ENCODE measurements around the gene SLC8A1.

The SLC8A1 gene

DNA sequence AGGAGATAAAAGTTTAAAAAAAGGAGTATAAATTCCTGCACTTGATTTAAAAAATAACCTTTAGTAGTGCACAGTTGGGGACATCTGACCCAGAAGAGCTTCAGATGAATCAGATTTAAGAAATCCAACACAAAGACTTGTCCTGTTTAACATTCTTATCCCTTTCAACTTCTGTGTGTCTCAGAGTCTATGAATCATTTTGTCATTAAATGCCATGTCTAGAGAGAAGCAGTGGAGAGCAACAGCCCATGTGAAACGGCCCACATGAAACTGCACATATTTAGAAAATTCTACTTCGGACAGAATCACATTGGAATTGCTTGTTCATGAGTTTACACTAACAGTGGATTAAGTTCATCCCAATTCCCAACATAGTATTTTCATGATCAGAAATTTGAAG is 278.6 kb downstream of the SLC8A1 start:
- in situ Hi-C loops (cut with HindIII; ENCODE audit: low sequenced_read_pairs): no loop called here
- TF ChIP-seq, protein P1, sequence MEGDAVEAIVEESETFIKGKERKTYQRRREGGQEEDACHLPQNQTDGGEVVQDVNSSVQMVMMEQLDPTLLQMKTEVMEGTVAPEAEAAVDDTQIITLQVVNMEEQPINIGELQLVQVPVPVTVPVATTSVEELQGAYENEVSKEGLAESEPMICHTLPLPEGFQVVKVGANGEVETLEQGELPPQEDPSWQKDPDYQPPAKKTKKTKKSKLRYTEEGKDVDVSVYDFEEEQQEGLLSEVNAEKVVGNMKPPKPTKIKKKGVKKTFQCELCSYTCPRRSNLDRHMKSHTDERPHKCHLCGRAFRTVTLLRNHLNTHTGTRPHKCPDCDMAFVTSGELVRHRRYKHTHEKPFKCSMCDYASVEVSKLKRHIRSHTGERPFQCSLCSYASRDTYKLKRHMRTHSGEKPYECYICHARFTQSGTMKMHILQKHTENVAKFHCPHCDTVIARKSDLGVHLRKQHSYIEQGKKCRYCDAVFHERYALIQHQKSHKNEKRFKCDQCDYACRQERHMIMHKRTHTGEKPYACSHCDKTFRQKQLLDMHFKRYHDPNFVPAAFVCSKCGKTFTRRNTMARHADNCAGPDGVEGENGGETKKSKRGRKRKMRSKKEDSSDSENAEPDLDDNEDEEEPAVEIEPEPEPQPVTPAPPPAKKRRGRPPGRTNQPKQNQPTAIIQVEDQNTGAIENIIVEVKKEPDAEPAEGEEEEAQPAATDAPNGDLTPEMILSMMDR (IDR thresholded peaks at IDR 0.05; ENCODE audit: low read depth, low read length, missing control alignments): no peak
- H3K4me3 ChIP-seq (ENCODE audit: low read depth, low read length): no peak overlapping the region
- DNase-seq (ENCODE audit: low read depth): no peak

GRCh38 chr2:40169856-40170255 is 282.0 kb downstream of the SLC8A1 start:
- H3K4me3 ChIP-seq (ENCODE audit: low read depth, low read length): no peak overlapping the region
- no peak for DNase-seq (ENCODE audit: low read depth)
- TF ChIP-seq, protein P1 (IDR thresholded peaks at IDR 0.05; ENCODE audit: low read depth, low read length, missing control alignments): no peak
- in situ Hi-C loops (cut with HindIII; ENCODE audit: low sequenced_read_pairs): no loop called here

DNA sequence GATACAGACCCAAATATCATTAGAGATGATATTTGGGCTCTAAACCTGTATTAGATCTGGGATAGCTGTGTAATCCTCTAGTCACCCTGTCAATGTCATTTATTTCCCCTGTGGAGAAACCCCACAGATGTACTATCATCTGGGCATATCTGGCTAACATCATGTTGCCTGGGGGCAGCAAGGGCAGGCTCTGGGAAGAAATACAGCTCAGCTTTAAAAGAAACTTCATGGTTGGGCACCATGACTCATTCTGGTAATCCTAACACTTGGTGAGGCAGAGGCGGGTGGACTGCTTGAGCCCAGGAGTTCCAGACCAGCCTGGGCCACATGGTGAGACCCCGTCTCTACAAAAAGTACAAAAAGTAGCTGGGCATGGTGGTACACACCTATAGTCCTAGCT is 282.5 kb downstream of the SLC8A1 start:
- TF ChIP-seq, protein P1 (IDR thresholded peaks at IDR 0.05; ENCODE audit: low read depth, low read length, missing control alignments): no peak
- DNase-seq (ENCODE audit: low read depth): no peak
- in situ Hi-C loops (cut with HindIII; ENCODE audit: low sequenced_read_pairs): no loop called here
- no peak overlapping the region for H3K4me3 ChIP-seq (ENCODE audit: low read depth, low read length)

DNA sequence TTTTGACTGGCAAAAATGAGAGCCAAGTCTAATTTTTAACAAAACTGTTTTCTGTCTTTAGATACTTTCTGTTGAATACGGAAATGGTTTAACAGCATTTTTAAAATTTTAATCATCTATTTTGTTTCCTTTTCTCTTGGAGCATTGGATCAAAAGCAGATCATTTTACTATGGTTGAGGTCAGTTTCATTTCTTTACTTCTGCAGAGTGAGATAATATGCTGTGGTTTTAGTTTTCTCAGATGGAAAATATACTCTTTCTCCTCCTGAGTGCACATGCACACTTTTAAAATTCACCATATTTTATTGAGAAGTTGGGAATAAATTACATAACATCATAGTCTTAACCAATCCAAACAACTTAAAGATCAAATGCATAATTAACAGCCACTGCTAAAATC is 283.3 kb downstream of the SLC8A1 start:
- no peak for DNase-seq (ENCODE audit: low read depth)

DNA sequence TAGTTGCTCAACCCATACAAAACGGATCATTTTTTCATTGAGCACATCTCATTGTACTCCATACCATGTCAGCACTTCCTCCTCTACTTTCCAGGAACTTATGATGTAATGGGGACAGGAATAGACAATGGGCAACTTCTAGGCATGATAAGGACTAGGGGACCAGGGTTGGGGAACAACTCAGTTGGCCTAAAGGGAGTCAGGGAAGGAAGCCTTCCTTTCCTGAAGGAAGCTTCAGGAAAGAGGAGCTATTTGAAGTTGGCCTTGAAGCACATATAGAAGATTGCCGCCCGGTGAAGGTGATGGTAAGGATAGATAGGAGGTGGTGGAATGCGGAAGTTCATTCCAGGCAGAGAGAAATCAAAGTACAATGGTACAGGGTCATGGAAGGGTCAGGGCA is 283.9 kb downstream of the SLC8A1 start:
- H3K4me3 ChIP-seq (ENCODE audit: low read depth, low read length): no peak overlapping the region
- in situ Hi-C loops (cut with HindIII; ENCODE audit: low sequenced_read_pairs): no loop called here
- DNase-seq (ENCODE audit: low read depth): no peak
- TF ChIP-seq, protein P1 (IDR thresholded peaks at IDR 0.05; ENCODE audit: low read depth, low read length, missing control alignments): no peak

More for the DNA sequence above, 283.3 kb downstream of the SLC8A1 start:
- TF ChIP-seq, protein P1 (IDR thresholded peaks at IDR 0.05; ENCODE audit: low read depth, low read length, missing control alignments): no peak
- H3K4me3 ChIP-seq (ENCODE audit: low read depth, low read length): no peak overlapping the region
- in situ Hi-C loops (cut with HindIII; ENCODE audit: low sequenced_read_pairs): no loop called here

- DNase-seq (ENCODE audit: low read depth): no peak
- in situ Hi-C loops (cut with HindIII; ENCODE audit: low sequenced_read_pairs): no loop called here
- TF ChIP-seq, protein P1 (IDR thresholded peaks at IDR 0.05; ENCODE audit: low read depth, low read length, missing control alignments): no peak
- no peak overlapping the region for H3K4me3 ChIP-seq (ENCODE audit: low read depth, low read length)
Observed at GRCh38 chr2:40166006-40166405, 285.9 kb downstream of the SLC8A1 start.

GRCh38 chr2:40165509-40165844 is 286.4 kb downstream of the SLC8A1 start:
- in situ Hi-C loops (cut with HindIII; ENCODE audit: low sequenced_read_pairs): no loop called here
- DNase-seq (ENCODE audit: low read depth): no peak
- no peak overlapping the region for H3K4me3 ChIP-seq (ENCODE audit: low read depth, low read length)
- TF ChIP-seq, protein P1 (IDR thresholded peaks at IDR 0.05; ENCODE audit: low read depth, low read length, missing control alignments): no peak

Data from astrocyte of the cerebellum (primary cell).